BE2C (cell line): ENCODE results near the gene MFAP2. TPM values are rescaled to one million over a fixed set of nuclear protein-coding genes. Genes with fewer than 3 reads are reported as not detected.

ENCODE experiments used
- DNase-seq: peaks from one replicate; pipeline ENCODE4 v3.0.0-alpha.2; 2020
- H3K27me3 ChIP-seq: fragments of 250-450 bp; sonication (Bioruptor Pico); 2 replicates; pipeline ENCODE4 v1.5.1; 2020; ENCODE audit warnings: mild to moderate bottlenecking
- H3K36me3 ChIP-seq: fragments of 250-450 bp; sonication (Bioruptor Pico); 2 replicates; pipeline ENCODE4 v1.5.1; 2020; ENCODE audit warnings: mild to moderate bottlenecking
- H3K4me1 ChIP-seq: fragments of 250-450 bp; sonication (Bioruptor Pico); 2 replicates; pipeline ENCODE4 v1.5.1; 2020
- H3K4me3 ChIP-seq: 2 replicates; pipeline ENCODE4 v1.5.1; 2011; ENCODE audit warnings: low read depth, low read length
- H3K9me3 ChIP-seq: fragments of 250-450 bp; sonication (Bioruptor Pico); 2 replicates; pipeline ENCODE4 v1.5.1; 2020
- CTCF ChIP-seq: IDR thresholded peaks from 2 replicates; pipeline ENCODE4 v1.5.1; 2012; ENCODE audit warnings: mild to moderate bottlenecking, low read depth, low read length
- polyA plus RNA-seq: library from polyadenylated mRNA; unstranded; fragments of >200 nt; gene quantifications from one replicate; pipeline ENCODE4 v1.2.1, GENCODE V29; 2012; ENCODE audit warnings: low read depth, missing spikeins; ENCODE audit not compliant: insufficient read length, insufficient read depth

The MFAP2 gene
- 21.0 TPM for polyA plus RNA-seq

GRCh38 chr1:16980473-16981268 is at the start of gene MFAP2:
Gene MFAP2, minus strand, starts transcription at chr1:16980620. Its CDS starts 2,347 bp downstream, at chr1:16978273.
- no peaks in the 10 kb centered on the region for H3K9me3 ChIP-seq
- H3K27me3 ChIP-seq: no peaks in the 10 kb centered on the region
- no peak for DNase-seq
- H3K36me3 ChIP-seq: no peaks in the 10 kb centered on the region
- no peak for TF ChIP-seq CTCF
- H3K4me1 ChIP-seq: peaks cover 6% of the 10 kb centered on the region
- peak within 1 kb of the TSS; percentile 40 for H3K4me3 ChIP-seq

GRCh38 chr1:17030206-17030605 is 49.8 kb upstream of the MFAP2 start:
- Histone ChIP-seq H3K4me3 (no peak overlapping the region), H3K4me1 (no peaks in the 10 kb centered on the region), H3K9me3 (no peaks in the 10 kb centered on the region), H3K36me3 (no peaks in the 10 kb centered on the region; the same call in 1 of the 2 replicates), H3K27me3 (no peaks in the 10 kb centered on the region)
- no peak for TF ChIP-seq CTCF
- DNase-seq: no peak

GRCh38 chr1:17028662-17029188 is 48.3 kb upstream of the MFAP2 start:
- Histone ChIP-seq H3K4me1 (no peaks in the 10 kb centered on the region), H3K27me3 (no peaks in the 10 kb centered on the region), H3K9me3 (no peaks in the 10 kb centered on the region), H3K4me3 (no peak overlapping the region), H3K36me3 (peaks cover 1% of the 10 kb centered on the region; the same call in 1 of the 2 replicates)
- DNase-seq: no peak
- no peak for TF ChIP-seq CTCF

GRCh38 chr1:17027900-17028299 is 47.5 kb upstream of the MFAP2 start:
- Histone ChIP-seq H3K4me1 (no peaks in the 10 kb centered on the region), H3K9me3 (no peaks in the 10 kb centered on the region), H3K4me3 (no peak overlapping the region), H3K27me3 (no peaks in the 10 kb centered on the region), H3K36me3 (peaks cover 7% of the 10 kb centered on the region; the same call in 1 of the 2 replicates)
- no peak for DNase-seq
- no peak for TF ChIP-seq CTCF

- Histone ChIP-seq H3K36me3 (peaks cover 7% of the 10 kb centered on the region), H3K4me3 (no peak overlapping the region), H3K4me1 (no peaks in the 10 kb centered on the region), H3K9me3 (no peaks in the 10 kb centered on the region), H3K27me3 (no peaks in the 10 kb centered on the region)
- no peak for TF ChIP-seq CTCF
- DNase-seq: no peak
Observed at GRCh38 chr1:17027403-17027802, 47.0 kb upstream of the MFAP2 start.

GRCh38 chr1:17024721-17025120 is 44.3 kb upstream of the MFAP2 start:
- Histone ChIP-seq H3K4me1 (no peaks in the 10 kb centered on the region), H3K27me3 (no peaks in the 10 kb centered on the region), H3K9me3 (no peaks in the 10 kb centered on the region), H3K36me3 (peaks cover 21% of the 10 kb centered on the region), H3K4me3 (no peak overlapping the region)
- no peak for DNase-seq
- no peak for TF ChIP-seq CTCF
